Liver (tissue), 9 donors: ENCODE results near the gene DTNB. TPM values are rescaled to one million over a fixed set of nuclear protein-coding genes. Genes with fewer than 3 reads are reported as not detected.

Source experiments
- DNase-seq: peaks from one replicate; pipeline ENCODE4 v3.0.0-alpha.2; 2017; ENCODE audit warnings: low spot score
- H3K27ac ChIP-seq, 2 donors: one replicate each; pipeline ENCODE4 v1.7.0; 2013; ENCODE audit warnings: inconsistent platforms in 2 of 2, low read length in 2 of 2, control low read depth in 1 of 2, low read depth in 1 of 2, mild to moderate bottlenecking in 1 of 2
- H3K27me3 ChIP-seq, 4 donors: one replicate each; pipeline versions ENCODE4 v1.6.1 to v1.7.0; 2013; ENCODE audit warnings: low read length in 3 of 4, inconsistent platforms in 1 of 4, mild to moderate bottlenecking in 1 of 4, moderate library complexity in 1 of 4; ENCODE audit not compliant: control insufficient read depth in 4 of 4, insufficient read depth in 4 of 4
- H3K36me3 ChIP-seq, 4 donors: one replicate each; pipeline versions ENCODE4 v1.6.1 to v1.7.0; 2013; ENCODE audit warnings: low read length in 3 of 4, mild to moderate bottlenecking in 3 of 4, low read depth in 1 of 4, moderate library complexity in 1 of 4; ENCODE audit not compliant: control insufficient read depth in 4 of 4, insufficient read depth in 3 of 4
- H3K4me1 ChIP-seq, 4 donors: one replicate each; pipeline versions ENCODE4 v1.6.1 to v1.7.0; 2013; ENCODE audit warnings: low read length in 3 of 4, mild to moderate bottlenecking in 3 of 4, moderate library complexity in 1 of 4; ENCODE audit not compliant: control insufficient read depth in 4 of 4, insufficient read depth in 4 of 4
- H3K4me3 ChIP-seq, 3 donors: one replicate each; pipeline versions ENCODE4 v1.6.1 to v1.7.0; 2013; ENCODE audit warnings: low read length in 3 of 3, control low read depth in 1 of 3, low read depth in 1 of 3, mild to moderate bottlenecking in 1 of 3
- H3K9ac ChIP-seq, 2 donors: one replicate each; pipeline ENCODE4 v1.7.0; 2013; ENCODE audit warnings: low read length in 2 of 2, mild to moderate bottlenecking in 2 of 2, moderate library complexity in 2 of 2, control low read depth in 1 of 2, low read depth in 1 of 2
- H3K9me3 ChIP-seq, 4 donors: one replicate each; pipeline versions ENCODE4 v1.6.1 to v1.7.0; 2013; ENCODE audit warnings: low read length in 3 of 4; ENCODE audit not compliant: control insufficient read depth in 4 of 4
- CTCF ChIP-seq: fragments of 150-350 bp; IDR thresholded peaks from 2 replicates; pipeline ENCODE4 v1.5.1; 2017; ENCODE audit warnings: improper control_type of control experiment, low read depth, low read length; ENCODE audit not compliant: missing input control
- EGR1 ChIP-seq, 2 donors: IDR thresholded peaks; 2 replicates each; pipeline ENCODE4 v1.6.1; 2016 to 2018; ENCODE audit warnings: antibody characterized with exemption in 2 of 2, low read depth in 2 of 2
- FOXA2 ChIP-seq: IDR thresholded peaks from 2 replicates; pipeline ENCODE4 v1.6.1; 2016; ENCODE audit warnings: antibody characterized with exemption
- HNF4G ChIP-seq: IDR thresholded peaks from 2 replicates; pipeline ENCODE4 v1.6.1; 2016; ENCODE audit warnings: antibody characterized with exemption
- NR2F2 ChIP-seq: IDR thresholded peaks from 2 replicates; pipeline ENCODE4 v1.6.1; 2016; ENCODE audit warnings: antibody characterized with exemption
- RAD21 ChIP-seq, 2 donors: IDR thresholded peaks; 2 replicates each; pipeline ENCODE4 v1.6.1; 2016; ENCODE audit warnings: antibody characterized with exemption in 2 of 2, mild to moderate bottlenecking in 2 of 2
- REST ChIP-seq: IDR thresholded peaks from 2 replicates; pipeline ENCODE4 v1.6.1; 2016; ENCODE audit warnings: antibody characterized with exemption, mild to moderate bottlenecking
- RXRA ChIP-seq, 2 donors: IDR thresholded peaks; 2 replicates each; pipeline ENCODE4 v1.6.1; 2017 to 2018; ENCODE audit warnings: antibody characterized with exemption in 2 of 2, mild to moderate bottlenecking in 1 of 2
- SP1 ChIP-seq: IDR thresholded peaks from 2 replicates; pipeline ENCODE4 v1.6.1; 2018; ENCODE audit warnings: antibody characterized with exemption, mild to moderate bottlenecking
- TAF1 ChIP-seq: conservative IDR thresholded peaks from 2 replicates; pipeline ENCODE4 v1.6.1; 2016; ENCODE audit warnings: antibody characterized with exemption, mild to moderate bottlenecking
- ZBTB33 ChIP-seq: IDR thresholded peaks from 2 replicates; pipeline ENCODE4 v1.6.1; 2016; ENCODE audit warnings: antibody characterized with exemption
- WGBS: extraction: QIAGEN DNeasy Blood & Tissue Kit; methylation state at CpG from one replicate; pipeline ENCODE4 v1.1.7; 2013; 5-methylcytosine and 5-hydroxymethylcytosine counted together
- polyA plus RNA-seq, 2 donors: library from polyadenylated mRNA; stranded (reverse) in 1 of 2; unstranded in 1 of 2; fragments of 200-250 nt in 1 of 2; fragments of >200 nt in 1 of 2; fragmentation: Nextera tagmentation in 1 of 2; extraction: Ambion mirVana in 1 of 2; gene quantifications; one replicate each; pipeline versions ENCODE4 v1.2.1 to v1.2.3, GENCODE V29; 2013 to 2015
- total RNA-seq, 2 donors: library from RNA; depleted of rRNA; stranded (reverse); fragments of >200 nt; gene quantifications; one replicate each; pipeline ENCODE4 v1.2.3, GENCODE V29; 2014
- TF ChIP-seq, protein P1 (sequence below): IDR thresholded peaks from 2 replicates; pipeline ENCODE4 v1.6.1; 2016; ENCODE audit warnings: antibody characterized with exemption
- donor health status: healthy.
- donor health status: healthy.
- donor health status: healthy.
- donor health status: healthy.
- donor health status: healthy.

DTNB gene
- total and polyA plus RNA-seq, 4 donors = 3.3 to 10.5 (median 6.4) TPM

GRCh38 chr2:25521126-25521525, 152.3 kb downstream of the DTNB start:
- Histone ChIP-seq H3K4me1 (peaks cover 0 to 10% (median 2%) of the 10 kb centered on the region in 4 donors), H3K9ac (no peak overlapping the region), H3K4me3 (no peak overlapping the region), H3K36me3 (no peaks in the 10 kb centered on the region), H3K27me3 (no peaks in the 10 kb centered on the region), H3K27ac (no peak overlapping the region), H3K9me3 (no peaks in the 10 kb centered on the region)
- WGBS = 78% methylated on average over 4 of the region's 4 CpGs
- TF ChIP-seq RXRA (IDR thresholded peaks at IDR 0.05) = no peak
- no peak for DNase-seq

GRCh38 chr2:25517701-25518100, 155.7 kb downstream of the DTNB start:
- H3K4me1 ChIP-seq = peaks cover 0 to 10% (median 2%) of the 10 kb centered on the region in 4 donors
- no peak overlapping the region for H3K9ac ChIP-seq
- H3K27me3 ChIP-seq = no peaks in the 10 kb centered on the region
- no peak overlapping the region for H3K4me3 ChIP-seq
- no peaks in the 10 kb centered on the region for H3K9me3 ChIP-seq
- no peak overlapping the region for H3K27ac ChIP-seq
- no peaks in the 10 kb centered on the region for H3K36me3 ChIP-seq
- TF ChIP-seq EGR1 (IDR thresholded peaks at IDR 0.05; ENCODE audit: low read depth in 2 of 2) = no peak
- TF ChIP-seq ZBTB33 = no peak
- TF ChIP-seq SP1 = no peak
- no peak for TF ChIP-seq TAF1
- TF ChIP-seq NR2F2 = no peak
- TF ChIP-seq CTCF = no peak
- TF ChIP-seq REST = no peak
- TF ChIP-seq, protein P1, sequence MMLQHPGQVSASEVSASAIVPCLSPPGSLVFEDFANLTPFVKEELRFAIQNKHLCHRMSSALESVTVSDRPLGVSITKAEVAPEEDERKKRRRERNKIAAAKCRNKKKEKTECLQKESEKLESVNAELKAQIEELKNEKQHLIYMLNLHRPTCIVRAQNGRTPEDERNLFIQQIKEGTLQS = no peak
- DNase-seq = no peak
- WGBS = 77% methylated on average over 4 of the region's 4 CpGs

DNA sequence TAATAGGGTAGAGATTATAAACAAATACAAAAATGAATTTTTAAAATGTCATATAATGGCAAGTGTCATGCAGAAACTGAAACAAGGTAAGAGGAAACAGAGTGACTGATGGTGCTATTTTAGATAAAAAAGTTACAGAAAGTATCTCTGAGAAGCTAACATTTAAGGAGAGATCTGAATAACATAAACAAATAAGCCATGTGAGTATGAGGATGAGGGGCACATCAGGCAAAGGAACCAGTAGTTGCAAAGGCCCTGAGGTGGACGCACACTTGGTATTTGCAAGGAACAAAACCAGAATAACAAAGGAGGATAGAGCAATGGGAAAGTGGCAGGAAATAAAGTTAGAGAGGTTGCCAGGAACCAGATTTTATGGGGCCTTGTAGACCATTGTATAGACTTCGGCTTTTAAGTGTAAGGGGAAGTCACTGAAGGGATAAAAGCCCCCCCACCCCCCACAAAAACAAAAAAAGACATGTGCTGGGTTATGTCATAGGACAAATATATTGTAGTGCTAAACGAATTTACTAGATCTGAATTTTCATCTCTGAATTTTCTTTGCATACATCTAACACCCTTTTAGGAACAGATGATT, 159.2 kb downstream of the DTNB start:
- no peaks in the 10 kb centered on the region for H3K4me1 ChIP-seq
- no peak overlapping the region for H3K27ac ChIP-seq
- WGBS = 83% methylated on average over 3 of the region's 3 CpGs
- H3K9me3 ChIP-seq = no peaks in the 10 kb centered on the region
- H3K9ac ChIP-seq = no peak overlapping the region
- no peaks in the 10 kb centered on the region for H3K36me3 ChIP-seq
- no peak for DNase-seq
- H3K4me3 ChIP-seq = no peak overlapping the region
- no peaks in the 10 kb centered on the region for H3K27me3 ChIP-seq
- no peak for TF ChIP-seq SP1
- TF ChIP-seq NR2F2 = no peak
- no peak for TF ChIP-seq EGR1 (IDR thresholded peaks at IDR 0.05; ENCODE audit: low read depth in 2 of 2)
- no peak for TF ChIP-seq RXRA (IDR thresholded peaks at IDR 0.05)
- TF ChIP-seq REST = no peak
- TF ChIP-seq HNF4G = no peak
- TF ChIP-seq RAD21 (IDR thresholded peaks at IDR 0.05) = no peak
- TF ChIP-seq ZBTB33 = no peak
- TF ChIP-seq FOXA2 = no peak
- TF ChIP-seq TAF1 = no peak
